Mesenteric fat pad (tissue), 1 donor: ENCODE results near the gene ZNF492. TPM values are rescaled to one million over a fixed set of nuclear protein-coding genes. Genes with fewer than 3 reads are reported as not detected.
"Not testable (repeated sequence)": the region's sequence is repeated elsewhere in the genome, so short reads cannot be mapped to it uniquely, and the experiment has no call there.

ENCODE experiments used
- DNase-seq: peaks from one replicate; pipeline ENCODE4 v3.0.0-alpha.2; 2020; ENCODE audit warnings: low spot score
- long read RNA-seq: library from polyadenylated mRNA; unstranded; transcript quantifications from one replicate; pipeline ENCODE4 v2.0.0, GENCODE V29; 2020
- total RNA-seq: library from RNA; stranded (reverse); fragmentation: NEBNext Ultra II Directional; extraction: Animal tissue kit (Norgen Biotek cat#: 25700); gene quantifications from one replicate; pipeline ENCODE4 v1.2.1, GENCODE V29; 2021
- donor health status: DM: yes; HTN: yes; CAD: no.

The ZNF492 gene
- 0.29 TPM for total RNA-seq
- long read RNA-seq, partial matches to known transcripts = 1 of 1 reads
- long read RNA-seq, other reads (novel, unspliced or antisense) = 0 of 1 reads

GRCh38 chr19:22633706-22634449, at the start of gene ZNF492:
Gene ZNF492, plus strand, starts transcription at chr19:22634324. Its CDS starts 19,076 bp downstream, at chr19:22653400.
- not testable (repeated sequence) for DNase-seq

DNA sequence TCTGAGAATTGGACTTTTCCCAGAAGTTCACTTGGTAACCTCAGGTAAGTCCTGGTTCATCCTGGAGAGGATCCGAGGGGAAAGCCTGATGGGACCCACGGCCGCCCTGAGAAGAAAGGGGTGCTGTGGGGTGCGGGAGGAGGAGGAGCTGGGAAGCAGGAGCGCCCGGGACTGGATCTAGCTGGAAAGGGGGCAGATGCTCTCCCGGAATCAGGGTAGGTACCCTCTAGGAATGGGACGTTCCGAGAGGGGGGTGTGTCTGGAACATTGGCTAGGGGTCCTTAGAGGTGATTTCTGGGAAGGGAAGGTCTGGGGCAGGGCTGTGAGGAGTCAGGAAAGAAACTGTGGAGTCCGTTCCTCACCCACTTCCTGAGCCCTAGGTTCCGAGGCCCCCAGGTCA, 38.7 kb upstream of the ZNF492 start:
- no peak for DNase-seq

DNA sequence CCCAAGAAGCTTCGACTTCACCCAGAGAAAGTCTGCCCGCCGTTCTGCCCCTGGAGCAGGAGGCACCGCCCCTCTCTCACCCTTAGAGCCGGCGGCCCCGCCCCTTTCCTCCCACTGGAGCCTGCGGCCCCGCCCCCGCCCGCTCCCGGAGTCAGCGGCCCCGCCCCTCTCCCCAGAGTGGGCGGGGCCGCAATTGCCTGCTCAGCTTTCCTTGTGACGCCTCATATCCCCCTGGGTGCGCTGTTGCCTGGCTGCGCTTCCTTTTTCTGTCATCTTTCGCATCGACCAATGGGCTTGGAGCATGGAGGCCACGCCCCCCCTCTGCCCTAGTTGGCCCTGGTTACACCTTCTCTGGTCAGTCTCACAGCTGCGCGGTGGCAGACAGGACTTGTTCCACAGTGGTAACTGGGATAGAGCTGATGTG, 38.2 kb upstream of the ZNF492 start:
- DNase-seq = no peak

DNA sequence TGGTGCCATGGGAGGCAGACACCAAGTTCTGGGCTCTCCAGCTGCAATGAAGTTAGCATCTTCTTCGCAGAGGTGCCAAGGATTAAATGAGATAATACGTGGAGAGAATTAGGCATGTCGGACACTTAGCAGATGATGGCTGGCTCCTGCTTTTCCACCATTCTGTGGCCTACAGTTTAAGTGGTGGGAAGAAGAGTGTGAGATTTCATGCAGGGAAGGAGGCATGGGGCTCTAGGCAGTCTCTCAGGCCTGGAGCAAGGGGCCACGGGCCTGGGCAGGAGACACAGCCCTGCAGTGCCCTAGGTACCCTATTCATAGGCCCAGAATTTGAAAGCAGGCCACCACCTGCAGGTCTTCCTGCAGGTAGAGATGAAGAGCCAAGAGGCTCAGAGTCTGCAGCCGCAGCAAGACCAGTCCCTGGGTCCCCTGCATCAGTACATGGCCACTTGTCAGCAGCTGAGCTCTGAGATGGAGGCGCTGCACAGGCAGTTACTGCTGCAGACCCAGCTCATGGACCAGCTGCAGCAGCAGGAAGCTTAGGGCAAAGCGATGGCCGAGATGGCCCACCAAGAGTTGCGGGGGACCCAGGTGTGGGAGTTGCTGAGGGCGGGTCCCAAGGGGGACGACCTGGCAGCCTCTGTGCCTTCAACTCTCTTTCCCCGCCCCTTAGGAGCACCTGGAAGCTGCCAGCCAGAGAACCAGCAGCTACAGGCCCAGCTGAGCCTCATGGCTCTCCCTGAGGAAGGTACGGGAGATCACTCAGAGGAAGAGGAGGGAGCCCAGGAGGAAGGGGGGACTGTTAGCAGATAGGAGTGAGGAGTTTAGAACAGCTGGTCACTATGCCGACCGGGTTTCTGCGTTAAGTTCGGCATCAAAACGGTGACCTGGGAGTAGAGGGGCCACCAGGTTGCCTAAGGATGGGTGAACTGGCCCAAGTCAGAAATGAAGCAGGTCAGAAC, 33.2 kb upstream of the ZNF492 start:
- no peak for DNase-seq

DNA sequence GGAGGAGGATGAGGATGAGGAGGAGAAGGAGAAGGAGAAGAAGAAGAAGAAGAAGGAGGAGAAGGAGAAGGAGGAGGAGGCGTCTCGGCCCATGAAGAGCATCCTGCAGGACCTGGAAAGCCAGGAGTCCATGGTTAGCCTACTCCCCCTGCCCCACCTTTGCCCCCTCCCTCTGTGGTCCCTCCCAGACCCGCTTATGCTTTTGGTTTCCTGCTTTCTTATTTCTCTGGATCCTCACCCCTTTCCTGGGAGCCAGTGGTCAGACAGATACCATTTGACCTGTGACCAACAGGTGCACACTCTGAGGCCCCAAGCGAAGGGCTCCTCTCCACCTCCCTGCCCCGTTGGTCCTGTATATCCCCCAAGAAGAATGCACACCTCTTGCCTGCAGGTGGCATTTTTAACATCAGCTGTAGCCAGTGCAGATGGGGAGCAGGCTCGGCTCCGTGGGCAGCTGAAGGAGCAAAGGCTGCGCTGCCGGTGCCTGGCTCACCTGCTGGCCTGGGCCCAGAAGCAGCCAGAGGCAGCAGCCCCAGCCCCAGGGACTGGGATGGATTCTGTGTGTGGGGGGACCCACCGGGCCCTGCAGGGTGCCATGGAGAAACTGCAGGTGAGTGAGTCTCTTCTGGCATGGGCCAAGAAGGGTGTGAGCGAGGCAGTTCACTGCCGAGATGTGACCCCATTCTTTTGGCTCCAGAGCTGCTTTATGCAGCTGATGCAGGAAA, 32.1 kb upstream of the ZNF492 start:
- no peak for DNase-seq

- DNase-seq = no peak
Measured at GRCh38 chr19:22602631-22603272, 31.4 kb upstream of the ZNF492 start.

DNA sequence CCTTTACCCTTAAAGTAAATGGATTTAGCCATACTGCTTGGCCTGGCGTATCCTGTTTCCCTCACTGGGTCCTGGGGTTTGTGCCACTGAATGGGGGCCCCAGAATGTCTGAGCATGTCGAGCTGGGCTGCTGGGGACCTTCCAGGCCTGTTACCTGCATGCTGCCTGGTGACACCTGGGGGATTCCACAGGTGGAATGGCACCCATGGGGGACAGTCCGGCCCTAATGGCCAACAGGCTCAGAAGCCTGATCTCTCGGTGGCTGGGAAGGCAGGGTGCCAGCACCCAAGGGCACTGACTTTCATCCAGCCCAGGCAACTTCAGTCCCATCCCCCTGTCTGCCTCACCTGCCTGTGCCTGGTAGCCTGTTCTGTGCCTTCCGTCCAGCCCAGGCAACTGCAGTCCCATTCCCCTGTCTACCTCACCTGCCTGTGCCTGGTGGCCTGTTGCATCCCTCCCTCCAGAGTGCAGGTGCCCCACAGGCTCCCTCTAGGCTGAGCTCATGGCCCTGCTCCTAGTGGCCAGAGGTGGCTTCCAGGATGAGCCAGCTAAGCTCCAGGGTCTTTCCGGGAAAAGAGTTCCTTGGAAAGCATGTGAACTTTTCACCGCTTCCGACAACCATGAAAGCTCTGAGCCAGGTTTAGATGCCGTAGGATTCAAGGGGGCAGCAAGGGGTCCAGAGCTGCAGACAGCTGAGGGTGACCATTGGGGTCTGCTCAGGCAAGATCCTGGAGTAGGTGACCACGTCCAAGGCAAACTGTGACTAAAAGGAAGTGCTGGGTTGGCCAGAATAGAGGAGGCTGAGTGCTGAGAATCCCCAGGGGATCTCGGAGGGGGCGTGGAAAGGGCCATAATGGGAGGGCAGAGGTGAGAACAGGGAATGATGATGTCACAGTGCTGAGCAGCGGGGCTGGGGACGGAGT, 30.3 kb upstream of the ZNF492 start:
- peak; percentile 62 for DNase-seq

DNA sequence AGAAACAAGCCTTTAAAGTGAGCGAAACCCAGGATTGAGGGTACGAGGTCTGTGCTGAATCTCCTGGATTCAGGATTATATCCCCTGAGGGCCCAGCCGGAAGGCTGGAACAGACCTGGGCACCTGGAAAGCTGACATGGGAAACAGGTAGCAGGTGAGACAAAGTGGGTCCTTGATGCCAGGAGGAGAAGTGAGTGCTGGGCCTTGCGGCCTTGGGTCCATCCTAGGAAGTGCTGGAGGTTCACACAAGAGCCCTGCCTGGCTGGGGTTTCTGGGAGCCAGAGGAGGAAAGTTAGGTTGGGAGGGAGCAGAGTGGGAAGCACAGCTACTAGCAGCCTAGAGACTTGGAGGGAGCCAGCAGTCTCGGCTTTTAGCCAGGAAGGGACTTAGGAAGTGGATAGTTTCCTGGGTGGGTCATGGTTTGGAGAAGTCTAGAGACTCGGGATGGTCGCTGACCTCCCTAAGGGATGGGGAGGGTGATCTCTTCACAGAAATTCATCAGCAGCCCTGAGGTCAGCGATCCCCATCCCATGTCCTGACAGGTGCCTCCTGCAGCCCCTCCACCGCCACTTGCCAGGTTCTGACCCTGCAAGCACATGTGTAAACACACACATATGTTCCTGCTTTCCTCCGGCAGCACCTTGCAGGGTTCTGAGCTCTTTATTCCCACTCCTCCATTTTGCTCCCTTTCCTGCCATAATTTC, 29.4 kb upstream of the ZNF492 start:
- DNase-seq = peak; percentile 53

- peak; percentile 78 for DNase-seq
Measured at GRCh38 chr19:22605275-22606211, 28.6 kb upstream of the ZNF492 start.

DNA sequence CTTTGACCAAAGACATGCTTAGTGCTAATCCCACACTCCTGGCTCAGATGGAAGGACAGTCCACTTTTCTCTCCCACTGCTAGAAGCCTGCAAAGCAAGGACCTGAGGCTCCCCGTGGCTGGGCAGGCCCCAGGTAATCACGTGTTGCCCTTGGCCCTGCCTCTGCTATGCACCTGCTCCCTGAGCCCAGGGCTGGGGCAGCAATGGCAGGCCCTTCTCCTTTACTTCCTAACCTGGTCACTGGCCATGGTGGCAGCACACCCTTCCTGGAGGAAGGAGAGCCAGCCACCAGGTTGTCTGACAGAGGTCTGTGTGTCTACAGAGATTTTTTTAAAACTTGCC, 27.9 kb upstream of the ZNF492 start:
- peak; percentile 76 for DNase-seq

DNA sequence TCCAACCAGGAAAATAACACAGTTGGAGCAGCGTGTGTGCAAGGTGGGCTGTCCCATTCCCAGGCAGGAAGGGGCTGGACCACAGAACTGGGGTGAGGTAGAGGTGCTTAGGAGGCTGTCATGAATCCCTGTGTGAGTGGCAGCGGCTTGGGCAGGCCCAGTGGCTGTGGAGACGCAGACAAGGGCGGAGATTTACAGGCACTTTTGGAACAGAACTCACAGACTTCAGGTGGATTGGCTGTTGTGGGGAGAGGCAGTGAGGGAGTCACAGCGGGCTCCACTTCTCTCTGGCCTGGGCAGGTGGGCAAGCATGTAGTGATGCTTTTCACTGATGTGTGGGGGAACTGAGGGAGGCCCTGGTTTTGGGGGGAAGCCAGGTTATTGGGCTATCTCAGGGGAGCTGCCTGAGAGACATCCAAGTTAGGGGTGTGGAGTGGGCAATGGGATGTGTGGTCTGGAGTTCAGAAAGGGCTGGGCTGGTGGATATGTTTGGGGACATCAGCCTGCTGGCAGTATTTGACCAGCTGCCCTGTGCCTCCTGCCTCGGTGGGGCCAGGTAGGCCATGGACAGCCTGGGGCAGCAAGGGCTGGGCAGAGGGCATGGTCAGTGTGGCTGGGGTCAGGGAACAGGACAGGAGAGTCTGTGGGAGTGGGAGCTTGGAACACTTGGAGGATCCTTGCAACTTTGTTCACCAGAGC, 27.0 kb upstream of the ZNF492 start:
- peak; percentile 43 for DNase-seq

DNA sequence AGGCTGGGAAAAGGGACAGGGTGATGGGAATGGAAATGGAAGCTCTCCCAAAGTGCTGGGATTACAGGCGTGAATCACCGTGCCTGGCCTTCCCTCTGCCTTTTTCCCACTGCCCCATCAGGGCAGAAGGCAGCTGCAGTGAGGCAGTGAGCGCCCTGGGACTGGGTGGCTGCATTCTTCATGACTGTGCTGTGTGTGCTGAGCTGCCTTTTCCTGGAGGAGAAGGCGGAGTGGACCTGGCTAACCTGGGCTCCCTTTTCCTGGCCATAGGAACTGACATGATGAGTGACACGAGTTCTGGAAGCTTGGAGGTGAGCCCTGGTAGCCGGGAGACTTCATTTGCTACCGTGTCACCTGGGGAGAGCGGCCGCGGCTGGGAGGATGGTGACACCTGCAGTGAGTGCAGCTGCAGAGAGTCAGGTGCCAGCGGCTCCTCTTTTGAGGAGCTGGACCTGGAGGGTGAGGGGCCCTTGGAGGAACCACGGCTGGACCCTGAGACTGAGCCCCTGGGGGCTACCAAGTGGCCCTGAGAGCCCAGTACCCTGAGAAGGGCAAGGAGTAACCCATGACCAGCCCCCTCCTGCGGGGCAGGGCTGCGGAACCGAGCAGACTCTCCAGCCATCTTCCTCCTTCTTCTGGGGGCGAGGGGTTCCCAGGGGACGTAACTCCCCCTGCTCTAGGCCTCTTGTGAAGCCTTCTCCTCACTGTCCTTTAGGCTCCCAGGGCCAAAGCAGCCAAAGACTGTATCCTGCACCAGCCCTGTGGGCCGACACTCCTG, 26.3 kb upstream of the ZNF492 start:
- DNase-seq = peak; percentile 82

DNA sequence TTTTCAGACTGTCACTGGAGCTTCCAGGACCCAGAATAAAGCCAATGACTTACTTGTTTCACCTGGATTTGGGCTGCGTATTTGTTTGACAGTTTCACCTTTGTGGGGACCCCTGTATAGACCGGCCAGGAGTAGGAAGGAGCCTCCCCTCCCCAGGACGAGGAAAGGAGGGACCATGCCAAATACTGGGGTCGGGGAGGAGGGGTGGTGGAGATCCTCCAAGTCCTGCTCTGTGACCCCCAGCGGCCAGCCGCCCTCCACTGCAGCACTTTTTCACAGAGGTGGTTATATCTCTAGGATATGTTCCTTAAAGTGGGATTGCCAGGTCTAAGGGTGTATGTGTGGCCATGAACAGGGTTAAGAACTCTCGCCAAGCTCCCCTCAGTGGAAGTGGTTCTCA, 25.7 kb upstream of the ZNF492 start:
- DNase-seq = peak; percentile 45

- DNase-seq = peak; percentile 57
Measured at GRCh38 chr19:22609630-22610029, 24.5 kb upstream of the ZNF492 start.

DNA sequence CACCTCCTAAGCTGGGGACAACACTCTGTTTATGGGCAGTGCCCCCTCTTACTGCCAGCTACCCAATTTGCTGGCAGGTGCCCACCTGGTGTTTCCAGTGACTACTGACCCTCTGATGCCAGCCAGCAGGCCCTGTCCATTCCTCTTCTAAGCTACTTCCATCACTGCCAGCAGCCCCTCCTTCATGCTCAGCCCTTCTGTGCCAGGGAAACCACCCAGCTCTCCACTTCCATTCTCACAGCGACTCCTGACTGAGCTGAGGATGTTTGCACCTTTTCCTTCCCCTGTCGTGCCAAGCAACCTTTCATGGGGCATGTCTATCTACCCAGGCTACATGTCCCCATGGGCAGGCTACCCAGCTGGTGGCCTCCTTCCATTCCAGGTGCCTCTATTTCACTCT, 24.0 kb upstream of the ZNF492 start:
- peak; percentile 57 for DNase-seq

- DNase-seq = no peak
Measured at GRCh38 chr19:22612316-22612715, 21.8 kb upstream of the ZNF492 start.

DNA sequence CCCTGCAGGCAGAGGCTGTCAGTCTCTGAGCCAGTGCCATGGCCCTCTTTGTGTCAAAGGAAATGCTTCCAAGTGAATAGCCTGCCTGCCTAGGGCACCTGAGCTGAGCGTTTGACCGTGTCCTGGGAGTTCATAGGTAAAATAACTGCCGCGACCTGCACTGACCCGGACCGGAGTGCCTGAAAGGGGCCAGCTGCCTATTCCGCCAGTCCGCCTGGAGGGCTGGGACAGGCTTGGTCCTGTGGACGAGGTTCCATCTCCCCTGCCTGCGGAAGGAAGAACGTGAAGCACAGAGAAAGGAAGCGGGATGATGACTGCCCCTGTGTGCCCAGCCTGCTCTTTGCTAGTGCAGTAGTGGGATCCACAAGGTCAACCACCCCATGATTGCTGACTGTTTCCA, 17.5 kb upstream of the ZNF492 start:
- DNase-seq = peak; percentile 69
